GM19467 (cell line): ENCODE data around the gene HECTD4.
A peak's percentile ranks its signal among the peaks of the same experiment; 100 is the strongest.
"Not testable (repeated sequence)": the region's sequence is repeated elsewhere in the genome, so short reads cannot be mapped to it uniquely, and the experiment has no call there.

Source experiments
- ATAC-seq: cut with Tn5 transposase; IDR thresholded peaks from one replicate; pipeline ENCODE4 v1.9.1; 2021; ENCODE audit warnings: mild to moderate bottlenecking, moderate library complexity; ENCODE audit not compliant: unreplicated experiment

HECTD4 gene

DNA sequence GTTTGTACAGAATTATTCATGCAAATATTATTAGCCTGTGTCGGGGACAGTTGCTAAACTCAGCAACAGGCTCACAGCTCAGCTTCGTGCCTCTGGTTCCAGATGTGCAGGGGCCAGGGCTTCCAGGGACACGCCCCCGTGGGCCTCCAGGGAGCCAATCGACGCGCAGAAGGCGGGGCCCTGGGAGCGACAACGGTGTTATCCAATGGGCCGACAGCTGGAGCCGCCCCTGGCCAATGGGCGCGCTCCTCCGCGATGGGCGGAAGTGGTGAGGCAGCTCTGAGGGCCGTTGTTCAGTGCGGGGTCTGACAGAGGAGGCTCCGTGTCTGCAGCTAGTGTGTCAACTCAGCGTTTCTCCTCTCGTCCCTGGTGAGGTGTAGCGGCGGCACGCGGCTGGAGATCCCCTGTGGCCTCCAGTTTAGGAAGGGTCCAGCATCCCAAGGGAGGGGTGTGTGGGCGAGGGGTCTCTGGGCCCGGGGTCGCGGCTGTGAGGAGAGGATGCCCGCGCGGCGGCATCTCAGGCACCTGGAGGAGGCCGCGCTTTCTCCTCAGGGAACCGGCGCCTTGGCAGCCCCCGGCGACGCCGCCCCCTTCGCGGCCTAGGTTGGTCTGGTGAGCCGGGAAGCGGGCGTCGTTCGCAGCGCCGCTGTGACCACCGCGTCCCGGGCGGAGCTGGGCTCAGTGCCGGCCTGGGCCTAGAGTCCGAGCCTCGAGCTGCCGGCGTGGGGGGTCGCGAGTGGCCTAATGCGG, 256.8 kb downstream of the HECTD4 start, which contains the start of gene TRAFD1:
Gene TRAFD1, plus strand, starts transcription at position 311 of the 750 bp plus-strand sequence. CDS start 4,963 bp downstream, outside the sequence.
- peak; percentile 92 for ATAC-seq

DNA sequence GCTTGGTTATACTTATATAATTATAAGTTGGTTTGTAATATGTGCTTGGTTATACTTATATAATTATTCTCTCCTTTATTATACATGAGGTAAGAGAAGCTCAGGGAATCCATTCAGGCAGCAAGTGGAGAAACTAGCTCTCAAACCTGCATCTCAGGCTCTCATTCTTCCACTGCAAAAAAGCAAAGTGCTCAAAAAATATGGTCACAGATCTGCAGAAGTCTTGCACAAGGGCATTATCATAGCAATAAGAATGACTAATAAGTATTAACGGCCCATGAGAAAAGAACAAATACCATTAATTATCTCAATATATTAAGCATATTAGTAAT, 257.3 kb downstream of the HECTD4 start:
- no peak for ATAC-seq

DNA sequence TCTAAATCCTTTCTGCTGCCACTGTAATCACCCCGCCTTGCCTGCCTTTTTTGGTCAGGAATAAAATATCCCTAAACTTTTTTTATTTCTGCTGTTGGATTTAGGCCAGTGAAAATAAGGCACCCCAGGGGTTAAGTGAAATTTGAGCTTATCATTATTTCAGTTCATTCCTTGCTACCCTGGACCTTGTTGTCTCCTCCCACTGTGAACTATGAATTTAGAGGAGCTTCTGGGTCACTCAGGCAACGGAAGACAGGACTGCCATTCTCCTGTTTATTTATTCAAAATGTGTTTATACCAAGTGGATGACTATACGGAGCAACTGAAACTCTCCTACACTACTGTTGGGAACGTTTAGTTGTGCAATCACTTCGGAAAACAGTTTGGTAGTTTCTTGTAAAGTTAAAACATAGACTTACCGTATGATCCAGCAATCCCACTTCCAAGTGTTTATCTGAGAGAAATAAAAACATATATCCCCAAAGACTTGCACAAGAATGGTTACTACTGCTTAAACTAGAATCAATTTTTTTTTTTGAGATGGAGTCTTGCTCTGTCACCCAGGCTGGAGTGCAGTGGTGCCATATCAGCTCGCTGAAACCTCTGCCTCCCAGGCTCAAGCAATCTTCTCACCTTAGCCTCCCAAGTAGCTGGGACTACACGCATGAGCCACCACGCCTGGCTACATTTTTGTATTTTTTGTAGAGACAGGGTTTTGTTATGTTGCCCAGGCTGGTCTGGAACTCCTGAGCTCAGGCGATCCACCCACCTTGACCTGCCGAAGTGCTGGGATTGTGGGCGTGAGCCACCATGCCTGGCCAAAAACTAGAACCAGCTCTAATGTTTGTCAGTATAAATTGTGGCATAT, 259.2 kb downstream of the HECTD4 start:
- ATAC-seq = no peak

DNA sequence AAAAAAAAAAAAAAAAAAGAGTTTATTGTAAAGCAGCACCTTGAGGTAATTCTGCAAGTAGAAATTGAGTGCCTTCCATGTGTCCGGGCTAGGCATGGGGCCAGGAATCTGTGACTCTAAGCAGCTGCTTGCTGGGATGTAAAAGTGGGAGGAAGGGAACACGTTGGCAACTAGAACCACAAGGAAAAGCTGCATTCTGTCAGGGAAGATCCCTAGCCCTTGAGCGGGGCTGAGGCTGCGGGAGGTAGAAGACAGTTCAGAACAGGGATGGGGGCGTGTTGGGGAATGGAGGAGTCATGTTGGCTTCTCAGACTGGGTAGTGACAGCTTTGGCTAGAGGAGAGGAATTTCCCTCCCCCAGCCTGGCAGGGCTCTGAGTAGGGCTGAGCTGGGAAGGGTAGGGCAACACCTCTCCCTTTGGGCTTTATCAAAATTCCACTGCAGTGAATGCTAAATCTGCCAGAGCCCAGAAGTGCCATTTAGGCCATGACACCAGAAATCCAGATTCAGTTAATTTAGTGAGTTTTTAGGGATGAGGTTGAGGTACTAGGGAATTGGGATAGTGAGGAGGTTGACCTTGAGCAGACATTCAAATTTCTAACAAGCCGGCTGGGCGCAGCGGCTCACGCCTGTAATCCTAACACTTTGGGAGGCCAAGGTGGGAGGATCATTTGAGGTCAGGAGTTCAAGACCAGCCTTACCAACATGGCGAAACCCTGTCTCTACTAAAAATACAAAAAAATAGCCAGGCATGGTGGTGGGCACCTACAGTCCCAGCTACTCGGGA, 260.3 kb downstream of the HECTD4 start:
- ATAC-seq = no peak

DNA sequence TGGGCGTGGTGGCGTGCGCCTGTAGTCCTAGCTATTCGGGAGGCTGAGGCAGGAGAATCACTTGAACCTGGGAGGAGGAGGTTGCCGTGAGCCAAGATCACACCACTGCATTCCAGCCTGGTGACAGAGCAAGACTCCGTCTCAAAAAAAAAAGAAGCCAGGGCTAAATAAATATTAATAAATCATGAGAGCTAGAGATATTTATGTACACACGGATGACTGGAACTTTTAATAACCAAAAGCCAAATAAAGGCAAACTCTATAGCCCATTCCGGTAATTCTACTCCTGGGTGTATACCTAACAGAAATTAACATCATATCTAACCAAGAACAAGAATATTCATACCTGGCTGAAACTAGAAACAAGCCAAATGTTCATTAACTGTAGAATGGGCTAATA, 264.5 kb downstream of the HECTD4 start:
- no peak for ATAC-seq

DNA sequence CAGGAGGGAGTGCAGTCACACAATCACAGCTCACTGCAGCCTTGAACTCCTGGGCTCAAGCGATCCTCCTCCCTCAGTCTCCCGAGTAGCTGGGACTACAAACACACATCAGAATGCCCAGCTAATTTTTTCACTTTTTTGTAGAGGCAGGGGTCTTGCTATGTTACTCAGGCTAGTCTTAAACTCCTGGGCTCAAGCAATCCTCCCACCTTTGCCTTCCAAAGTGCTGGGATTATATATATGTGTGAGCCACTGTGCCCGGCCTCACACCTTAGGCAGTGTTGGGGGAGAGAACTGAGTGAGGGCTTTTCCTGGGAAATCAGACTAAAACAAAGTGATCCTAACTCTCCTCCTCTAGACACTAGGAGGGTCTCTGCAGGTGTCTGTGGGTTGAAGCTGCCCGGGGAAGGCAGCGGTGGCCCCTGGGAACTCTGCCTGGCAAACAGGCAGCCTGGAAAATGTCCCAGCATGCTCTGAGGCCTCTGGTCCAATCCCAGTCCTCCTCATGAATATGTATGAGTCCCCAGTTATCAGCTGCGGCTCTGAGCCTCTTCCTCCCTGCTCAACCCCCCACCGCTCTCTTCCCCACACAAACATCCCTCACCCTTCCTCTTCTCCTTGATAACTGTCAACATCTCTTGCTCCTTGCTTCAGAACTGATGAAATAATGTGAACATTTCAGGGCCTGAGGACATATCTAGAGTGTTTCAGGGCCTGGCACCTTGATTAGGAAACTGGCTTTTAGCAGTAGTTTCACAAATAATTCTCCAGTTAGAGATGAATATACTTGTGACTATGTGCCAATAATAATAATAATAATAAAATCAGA, 265.8 kb downstream of the HECTD4 start:
- no peak for ATAC-seq

DNA sequence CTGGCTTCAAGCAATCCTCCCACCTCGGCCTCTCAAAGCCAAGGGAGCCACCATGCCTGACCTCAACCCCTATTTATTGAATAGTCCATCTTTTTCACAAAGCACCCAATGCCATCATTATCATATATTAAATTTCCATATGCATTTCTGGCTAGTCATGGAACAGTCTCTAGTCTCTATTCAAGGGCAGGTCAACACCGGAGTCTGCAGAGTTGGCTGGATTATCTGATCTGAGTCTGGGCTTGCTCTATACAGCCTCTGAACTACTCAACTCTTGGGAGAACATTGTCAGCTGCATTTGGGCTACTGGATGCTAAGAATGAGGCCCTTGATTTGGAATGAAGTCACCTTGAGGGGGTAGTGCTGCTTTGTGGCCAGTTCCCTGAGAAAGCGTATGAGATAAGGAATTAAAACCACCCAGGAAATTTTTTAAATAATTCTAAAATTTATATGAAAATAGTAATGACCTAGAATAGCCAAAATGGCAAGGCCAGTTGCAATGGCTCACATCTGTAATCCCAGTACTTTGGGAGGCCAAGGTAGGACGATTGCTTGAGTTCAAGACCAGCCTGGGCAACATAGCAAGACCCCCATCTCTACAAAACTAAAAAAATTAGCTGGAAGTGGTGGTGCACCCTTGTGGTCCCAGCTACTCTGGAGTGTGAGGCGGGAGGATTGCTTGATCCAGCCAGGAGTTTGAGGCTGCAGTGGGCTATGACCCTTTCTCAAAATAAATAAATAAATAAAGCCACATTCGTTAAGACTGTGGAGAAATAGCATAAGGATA, 266.8 kb downstream of the HECTD4 start:
- ATAC-seq = no peak

DNA sequence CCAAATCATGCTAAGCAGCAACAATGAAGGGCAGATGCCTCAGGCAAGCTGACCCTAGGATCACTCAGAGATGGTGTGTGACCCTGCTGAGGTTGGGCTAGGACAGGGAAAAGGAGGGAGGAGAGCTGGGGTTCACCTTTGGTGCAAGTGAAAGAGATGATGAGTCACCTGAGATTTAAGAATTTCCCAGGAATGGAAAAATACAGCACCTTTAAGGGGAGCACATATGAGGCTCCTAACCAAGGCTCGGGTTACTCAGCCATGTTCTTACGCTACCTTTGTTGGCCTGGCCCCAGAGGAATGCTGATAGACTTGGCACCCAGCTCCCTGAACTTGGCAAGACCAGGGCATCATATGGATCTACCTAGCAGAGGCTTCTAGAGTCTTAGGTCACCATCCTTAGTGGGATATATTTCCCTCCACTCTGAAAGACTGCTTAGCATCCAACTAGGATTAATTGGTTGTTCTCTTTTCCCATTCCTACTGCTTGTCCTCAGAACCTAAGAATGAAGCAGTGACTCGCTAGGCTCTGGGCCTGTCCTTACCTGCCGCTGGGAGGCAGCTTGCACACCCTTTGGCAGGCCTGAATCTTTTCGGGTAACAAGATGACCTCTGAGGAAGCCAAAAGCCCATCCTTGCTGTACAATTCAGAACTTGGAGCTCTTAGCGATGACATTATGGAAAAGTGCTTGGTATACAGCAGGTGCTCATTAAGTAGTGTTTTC, 269.7 kb downstream of the HECTD4 start:
- ATAC-seq = no peak

DNA sequence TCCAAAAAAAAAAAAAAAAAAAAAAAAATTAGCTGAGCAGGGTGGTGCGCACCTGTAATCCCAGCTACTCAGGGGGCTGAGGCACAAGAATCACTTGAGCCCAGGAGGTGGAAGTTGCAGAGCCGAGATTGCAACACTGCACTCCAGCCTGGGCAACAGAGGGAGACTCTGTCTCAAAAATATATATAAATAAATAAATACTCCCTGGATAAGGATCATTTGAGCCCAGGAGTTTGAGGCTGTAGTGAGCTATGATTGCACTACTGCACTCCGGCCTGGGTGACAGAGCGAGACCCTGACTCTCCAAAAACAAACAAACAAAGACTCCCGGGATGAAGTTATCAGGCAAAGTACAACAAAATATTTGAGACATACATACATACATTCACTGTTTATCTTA, 270.3 kb downstream of the HECTD4 start:
- no peak for ATAC-seq

DNA sequence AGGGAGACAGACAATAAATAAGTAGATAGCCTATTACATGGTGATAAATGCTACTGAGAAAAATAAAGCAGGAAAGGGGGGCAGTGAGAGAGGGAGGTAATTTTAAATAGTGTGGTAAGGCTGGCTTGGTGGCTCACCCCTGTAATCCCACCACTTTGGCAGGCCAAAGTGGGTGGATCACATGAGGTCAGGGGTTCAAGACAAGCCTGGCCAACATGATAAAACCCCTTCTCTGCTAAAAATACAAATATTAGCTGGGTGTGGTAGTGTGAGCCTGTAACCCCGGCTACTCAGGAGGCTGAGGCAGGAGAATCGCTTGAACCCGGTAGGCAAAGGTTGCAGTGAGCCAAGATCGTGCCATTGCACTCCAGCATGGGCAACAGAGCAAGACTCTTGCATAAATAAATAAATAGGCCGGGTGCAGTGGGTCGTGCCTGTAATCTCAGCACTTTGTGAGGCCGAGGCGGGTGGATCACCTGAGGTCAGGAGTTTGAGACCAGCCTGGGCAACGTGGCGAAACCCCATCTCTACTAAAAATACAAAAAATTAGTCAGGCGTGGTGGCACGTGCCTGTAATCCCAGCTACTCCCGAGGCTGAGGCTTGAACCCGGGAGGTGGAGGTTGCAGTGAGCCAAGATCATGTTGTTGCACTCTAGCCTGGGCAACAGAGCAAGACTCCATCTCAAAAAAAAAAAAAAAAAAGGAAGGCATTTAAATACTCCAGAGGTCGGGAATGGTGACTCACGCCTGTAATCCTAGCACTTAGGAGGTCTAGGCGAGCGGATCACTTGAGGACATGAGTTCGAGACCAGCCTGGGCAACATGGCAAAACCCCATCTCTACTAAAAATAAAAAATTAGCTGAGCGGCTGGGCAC, 271.2 kb downstream of the HECTD4 start:
- ATAC-seq = not testable (repeated sequence)
